ENCODE results near the gene VWA3B. TPM values are rescaled to one million over a fixed set of nuclear protein-coding genes. Genes with fewer than 3 reads are reported as not detected.
"Not testable (repeated sequence)": the region's sequence is repeated elsewhere in the genome, so short reads cannot be mapped to it uniquely, and the experiment has no call there.

The VWA3B gene
- total RNA-seq, 1 donor from 2014 or later = not detected

GRCh38 chr2:98296440-98296839, 209.5 kb downstream of the VWA3B start:
- intact Hi-C loops (cut with micrococcal nuclease) = no loop called here

- intact Hi-C loops (cut with micrococcal nuclease) = no loop called here
Observed at GRCh38 chr2:98297817-98298682, 211.1 kb downstream of the VWA3B start.

- intact Hi-C loops (cut with micrococcal nuclease) = no loop called here
Observed at GRCh38 chr2:98298683-98299164, 211.8 kb downstream of the VWA3B start.

- intact Hi-C loops (cut with micrococcal nuclease) = no loop called here
Observed at GRCh38 chr2:98299211-98299905, 212.4 kb downstream of the VWA3B start.

GRCh38 chr2:98300141-98300874, 213.3 kb downstream of the VWA3B start:
- intact Hi-C loops (cut with micrococcal nuclease) = no loop called here

- intact Hi-C loops (cut with micrococcal nuclease) = no loop called here
Observed at GRCh38 chr2:98301469-98301868, 214.5 kb downstream of the VWA3B start.

GRCh38 chr2:98307131-98307696, 220.2 kb downstream of the VWA3B start:
- intact Hi-C loops (cut with micrococcal nuclease) = not testable (repeated sequence)

- intact Hi-C loops (cut with micrococcal nuclease) = no loop called here
Observed at GRCh38 chr2:98308068-98308467, 221.1 kb downstream of the VWA3B start.

- intact Hi-C loops (cut with micrococcal nuclease) = no loop called here
Observed at GRCh38 chr2:98308532-98308931, 221.6 kb downstream of the VWA3B start.

GRCh38 chr2:98309580-98309979, 222.6 kb downstream of the VWA3B start:
- intact Hi-C loops (cut with micrococcal nuclease) = no loop called here

- intact Hi-C loops (cut with micrococcal nuclease) = no loop called here
Observed at GRCh38 chr2:98310010-98310409, 223.0 kb downstream of the VWA3B start.

GRCh38 chr2:98311090-98311489, 224.1 kb downstream of the VWA3B start:
- intact Hi-C loops (cut with micrococcal nuclease) = no loop called here

- intact Hi-C loops (cut with micrococcal nuclease) = no loop called here
Observed at GRCh38 chr2:98311771-98312545, 225.0 kb downstream of the VWA3B start.

- intact Hi-C loops (cut with micrococcal nuclease) = no loop called here
Observed at GRCh38 chr2:98313492-98314250, 226.7 kb downstream of the VWA3B start.

- intact Hi-C loops (cut with micrococcal nuclease) = no loop called here
Observed at GRCh38 chr2:98314251-98314650, 227.3 kb downstream of the VWA3B start.

GRCh38 chr2:98315957-98316356, 229.0 kb downstream of the VWA3B start:
- intact Hi-C loops (cut with micrococcal nuclease) = no loop called here

GRCh38 chr2:98317214-98317613, 230.2 kb downstream of the VWA3B start:
- intact Hi-C loops (cut with micrococcal nuclease) = no loop called here

GRCh38 chr2:98320171-98320570, 233.2 kb downstream of the VWA3B start:
- intact Hi-C loops (cut with micrococcal nuclease) = not testable (repeated sequence)

GRCh38 chr2:98324181-98324580, 237.2 kb downstream of the VWA3B start:
- intact Hi-C loops (cut with micrococcal nuclease) = no loop called here

- intact Hi-C loops (cut with micrococcal nuclease) = no loop called here
Observed at GRCh38 chr2:98327776-98328175, 240.8 kb downstream of the VWA3B start.

All from T-helper 2 cell treated with Interferon-gamma antibody and Interleukin-4, amounts not matched to agents 100 ng/mL and 5 ng/mL, for 36 hours (primary cell).